Suprapubic skin (tissue), 3 donors: ENCODE measurements around the gene PARD3B.

ENCODE experiments used
- CTCF ChIP-seq, 2 donors: fragments of 200-600 bp in 1 of 2; fragments of 450-650 bp in 1 of 2; sonication (generic) in 1 of 2; IDR thresholded peaks; one replicate each; pipeline ENCODE4 v1.5.1; 2016 to 2019; ENCODE audit warnings: antibody characterized with exemption in 2 of 2, mild to moderate bottlenecking in 1 of 2, moderate library complexity in 1 of 2
- POLR2AphosphoS5 ChIP-seq, 3 donors: sonication (generic); formaldehyde crosslinking; IDR thresholded peaks; one replicate each; pipeline ENCODE4 v1.6.1; 2017; ENCODE audit warnings: antibody characterized with exemption in 3 of 3

- TF ChIP-seq POLR2AphosphoS5 (IDR thresholded peaks at IDR 0.05) (no peak), CTCF (IDR thresholded peaks at IDR 0.05) (no peak)
Measured at GRCh38 chr2:205070889-205071288, 525.6 kb downstream of the PARD3B start.
